IMR-90 (cell line): ENCODE results near the gene FBXO31. TPM values are rescaled to one million over a fixed set of nuclear protein-coding genes. Genes with fewer than 3 reads are reported as not detected.
A peak's percentile ranks its signal among the peaks of the same experiment; 100 is the strongest.

Source experiments
- ATAC-seq: fragments of 200-7000 bp; cut with Tn5 transposase; 2 replicates; pipeline ENCODE4 v1.9.1; 2020; ENCODE audit warnings: low read depth, mild to moderate bottlenecking, moderate library complexity
- BruUV-seq: library from RNA; stranded (reverse); fragments of 400-500 nt; replicated peaks from 2 replicates; lab custom pipeline; 2021; lab: Mats Ljungman, UMichigan
- CTCF ChIA-PET: fragments of 300-600 bp; formaldehyde crosslinking; extraction: SDS; loops from one replicate; lab custom pipeline; 2021; ENCODE audit warnings: antibody characterized with exemption; lab: Yijun Ruan, JAX
- POLR2A ChIA-PET: fragments of 300-600 bp; sonication (Branson Sonifier 250); formaldehyde crosslinking; loops from one replicate; lab custom pipeline; 2022; ENCODE audit warnings: antibody characterized with exemption; ENCODE audit not compliant: unreplicated experiment; lab: Charles Lee
- DNase-seq: peaks from one replicate; pipeline ENCODE4 v3.0.0; 2013
- H2AFZ ChIP-seq: replicated peaks from 2 replicates; pipeline ENCODE3; 2013; ENCODE audit warnings: low read length, mild to moderate bottlenecking; ENCODE audit not compliant: poor library complexity
- H2AK5ac ChIP-seq: 2 replicates; pipeline ENCODE4 v1.6.1; 2013; ENCODE audit warnings: low read depth, low read length, inconsistent platforms
- H2AK9ac ChIP-seq: replicated peaks from 2 replicates; pipeline ENCODE3; 2013; ENCODE audit warnings: mild to moderate bottlenecking, low read depth, low read length, moderate library complexity; ENCODE audit not compliant: poor library complexity
- H2BK120ac ChIP-seq: 2 replicates; pipeline ENCODE4 v1.6.1; 2013; ENCODE audit warnings: low read depth, low read length, inconsistent platforms
- H2BK15ac ChIP-seq: 3 replicates; pipeline ENCODE4 v1.6.1; 2013; ENCODE audit warnings: low read depth, low read length, inconsistent platforms
- H2BK20ac ChIP-seq: 2 replicates; pipeline ENCODE4 v1.6.1; 2013; ENCODE audit warnings: low read depth, mild to moderate bottlenecking, inconsistent platforms, low read length, moderate library complexity
- H2BK5ac ChIP-seq: 2 replicates; pipeline ENCODE4 v1.6.1; 2013; ENCODE audit warnings: mild to moderate bottlenecking, low read depth, low read length, inconsistent platforms; ENCODE audit not compliant: poor library complexity, severe bottlenecking
- H3K14ac ChIP-seq: replicated peaks from 2 replicates; pipeline ENCODE4 v1.6.1; 2013; ENCODE audit warnings: low read depth, low read length, inconsistent platforms
- H3K18ac ChIP-seq: 2 replicates; pipeline ENCODE4 v1.6.1; 2013; ENCODE audit warnings: low read depth, low read length, control low read depth
- H3K23ac ChIP-seq: 2 replicates; pipeline ENCODE4 v1.6.1; 2013; ENCODE audit warnings: low read depth, low read length, inconsistent platforms
- H3K27ac ChIP-seq: 2 replicates; pipeline ENCODE4 v1.5.1; 2013; ENCODE audit warnings: mild to moderate bottlenecking, control low read depth, low read length; ENCODE audit not compliant: insufficient read depth
- H3K27me3 ChIP-seq: 2 replicates; pipeline ENCODE4 v1.6.1; 2013; ENCODE audit warnings: low read length; ENCODE audit not compliant: control insufficient read depth, insufficient read depth
- H3K36me3 ChIP-seq: 2 replicates; pipeline ENCODE4 v1.6.1; 2013; ENCODE audit warnings: low read length, mixed read lengths; ENCODE audit not compliant: control insufficient read depth, insufficient read depth
- H3K4ac ChIP-seq: 2 replicates; pipeline ENCODE4 v1.6.1; 2013; ENCODE audit warnings: low read depth, low read length, inconsistent platforms
- H3K4me1 ChIP-seq: 2 replicates; pipeline ENCODE4 v1.6.1; 2013; ENCODE audit warnings: low read length, mixed read lengths; ENCODE audit not compliant: control insufficient read depth, insufficient read depth
- H3K4me2 ChIP-seq: 2 replicates; pipeline ENCODE4 v1.6.1; 2013; ENCODE audit warnings: low read depth, mild to moderate bottlenecking, control low read depth, low read length, moderate library complexity
- H3K4me3 ChIP-seq: 2 replicates; pipeline ENCODE4 v1.5.1; 2013; ENCODE audit warnings: low read depth, mild to moderate bottlenecking, control low read depth, low read length, moderate library complexity; ENCODE audit not compliant: insufficient read depth
- H3K56ac ChIP-seq: 2 replicates; pipeline ENCODE4 v1.6.1; 2013; ENCODE audit warnings: low read length, inconsistent platforms; ENCODE audit not compliant: insufficient read depth; ENCODE audit errors: extremely low read depth
- H3K79me1 ChIP-seq, 2 experiments: 2 replicates each; pipeline ENCODE4 v1.6.1; 2013; ENCODE audit warnings: low read length in 2 of 2, inconsistent platforms in 1 of 2, low read depth in 1 of 2
- H3K9ac ChIP-seq: 2 replicates; pipeline ENCODE4 v1.6.1; 2013; ENCODE audit warnings: low read depth, low read length, control low read depth
- H3K9me1 ChIP-seq: 2 replicates; pipeline ENCODE4 v1.6.1; 2013; ENCODE audit warnings: low read length, inconsistent platforms; ENCODE audit not compliant: insufficient read depth
- H3K9me3 ChIP-seq: 2 replicates; pipeline ENCODE4 v1.6.1; 2013; ENCODE audit warnings: low read length; ENCODE audit not compliant: control insufficient read depth, insufficient read depth
- H4K20me1 ChIP-seq: 2 replicates; pipeline ENCODE4 v1.6.1; 2013; ENCODE audit warnings: low read length, inconsistent platforms; ENCODE audit not compliant: insufficient read depth
- H4K5ac ChIP-seq: 2 replicates; pipeline ENCODE4 v1.6.1; 2013; ENCODE audit warnings: mild to moderate bottlenecking, low read depth, low read length, control low read depth
- H4K8ac ChIP-seq, 2 experiments: 2 replicates each; pipeline ENCODE4 v1.6.1; 2013; ENCODE audit warnings: low read depth in 2 of 2, low read length in 2 of 2, control low read depth in 1 of 2, inconsistent platforms in 1 of 2
- H4K91ac ChIP-seq: 2 replicates; pipeline ENCODE4 v1.6.1; 2013; ENCODE audit warnings: low read depth, low read length, inconsistent platforms; ENCODE audit not compliant: insufficient read depth
- BHLHE40 ChIP-seq: fragments of 150-350 bp; IDR thresholded peaks from 2 replicates; pipeline ENCODE4 v1.6.1; 2016; ENCODE audit warnings: mild to moderate bottlenecking, low read depth, low read length
- POLR2A ChIP-seq: IDR thresholded peaks from 2 replicates; pipeline ENCODE4 v1.6.1; 2012; ENCODE audit warnings: mild to moderate bottlenecking, low read depth, low read length
- WGBS, 2 experiments: methylation state at CpG; one replicate each; pipeline versions ENCODE4 v1.1.5 to v1.1.7; 2013; ENCODE audit warnings: missing lambda C conversion rate in 2 of 2; ENCODE audit not compliant: insufficient read length in 1 of 2; ENCODE audit errors: extremely low coverage in 2 of 2; 5-methylcytosine and 5-hydroxymethylcytosine counted together
- dilution Hi-C: fragments of 300-500 bp; cut with HindIII; formaldehyde crosslinking; loops from one replicate; pipeline ENCODE4 v1.14.3; 2018; ENCODE audit warnings: low sequenced_read_pairs; ENCODE audit not compliant: unreplicated experiment
- in situ Hi-C: fragments of 300-500 bp; cut with MboI; formaldehyde crosslinking; loops from 3 replicates; pipeline ENCODE4 v1.14.3; 2019; ENCODE audit warnings: low sequenced_read_pairs, inconsistent platforms, mixed read lengths
- intact Hi-C: fragments of 100-400 bp; cut with micrococcal nuclease; formaldehyde crosslinking; loops from 2 replicates; pipeline ENCODE4 v1.10.0; 2022
- polyA plus RNA-seq, 3 experiments: library from polyadenylated mRNA; depleted of rRNA; stranded (reverse); fragments of >200 nt; gene quantifications; 2 replicates each; pipeline ENCODE4 v1.2.3, GENCODE V29; 2012; ENCODE audit warnings: low replicate concordance in 1 of 3
- total RNA-seq: library from RNA; depleted of rRNA; stranded (reverse); fragments of >200 nt; gene quantifications from 2 replicates; pipeline ENCODE4 v1.2.3, GENCODE V29; 2012
- TF ChIP-seq, protein P1 (sequence below): fragments of 150-350 bp; IDR thresholded peaks from 2 replicates; pipeline ENCODE4 v1.6.1; 2017; ENCODE audit warnings: mild to moderate bottlenecking, antibody characterized with exemption, low read length, low read depth

The FBXO31 gene
- total and polyA plus RNA-seq, 2 of the 4 experiments (the other 2 are of a cell fraction) = 10.4 to 16.9 TPM

DNA sequence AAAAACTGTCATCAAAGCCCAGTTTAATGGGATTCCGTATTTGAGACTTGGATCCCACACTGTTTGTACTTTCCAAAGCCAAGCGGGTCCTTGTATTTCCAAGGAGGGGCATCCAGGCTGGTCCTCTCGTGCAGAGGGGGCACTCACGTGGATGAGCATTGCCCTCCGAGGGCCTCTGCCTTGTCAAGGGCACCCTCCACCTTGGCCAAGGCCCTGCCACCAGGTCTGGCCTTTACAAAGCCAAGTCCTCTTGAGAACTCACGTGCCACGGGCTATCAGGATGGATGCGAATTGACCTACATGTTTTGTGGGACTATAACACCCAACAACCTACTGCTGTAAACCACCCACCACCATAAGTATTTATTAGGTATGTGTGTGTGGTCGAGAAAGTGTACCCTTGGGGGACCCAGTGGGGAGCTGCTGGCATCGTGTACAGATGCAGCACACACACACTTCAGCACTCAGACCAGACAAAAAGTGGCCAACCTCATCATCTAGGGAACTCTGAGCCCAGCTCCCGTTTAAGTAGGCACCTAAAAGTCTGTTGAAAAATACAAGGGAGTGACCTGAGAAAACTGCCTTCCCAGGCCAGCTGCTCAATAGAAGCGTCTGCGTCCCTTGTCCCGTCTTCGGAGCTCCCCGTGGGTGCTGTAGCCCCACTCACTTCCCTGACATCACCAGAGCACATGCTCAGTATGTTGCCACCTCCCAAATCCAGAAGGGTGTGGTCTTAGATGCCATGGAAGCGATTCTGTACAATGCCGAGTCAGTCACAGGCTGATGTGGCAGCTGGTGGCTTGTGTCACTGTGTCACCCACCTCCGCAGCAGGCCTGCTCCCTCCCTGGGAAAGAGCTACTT, 21.4 kb upstream of the FBXO31 start:
- ChIA-PET CTCF (interaction anchor here (0.6 to 1.3 kb wide), 2 partner anchors 11 to 165 kb away, joined by 3 read pairs; no protein-coding TSS in a partner anchor), POLR2A (no interaction called here)
- intact Hi-C loops (no loop called here), in situ Hi-C loops (loop anchor here (25.0 kb wide), 1 partner anchor 357 kb away; the partner anchor contains the start of gene KLHDC4), dilution Hi-C loops (no loop called here)
- peaks cover 8% of the 10 kb centered on the region; the same call in 1 of the 2 replicates for H3K9me1 ChIP-seq
- H3K9me3 ChIP-seq = no peaks in the 10 kb centered on the region
- H2AFZ ChIP-seq = peak overlapping the region; percentile 17
- no peak overlapping the region for H2AK9ac ChIP-seq
- H3K9ac ChIP-seq = no peak overlapping the region
- H2AK5ac ChIP-seq = no peak overlapping the region
- no peak overlapping the region for H2BK120ac ChIP-seq
- peaks cover 48% of the 10 kb centered on the region for H3K36me3 ChIP-seq
- H3K4ac ChIP-seq = no peak overlapping the region
- H3K27me3 ChIP-seq = no peaks in the 10 kb centered on the region
- no peak overlapping the region for H4K5ac ChIP-seq
- no peak overlapping the region for H4K8ac ChIP-seq
- TF ChIP-seq, protein P1, sequence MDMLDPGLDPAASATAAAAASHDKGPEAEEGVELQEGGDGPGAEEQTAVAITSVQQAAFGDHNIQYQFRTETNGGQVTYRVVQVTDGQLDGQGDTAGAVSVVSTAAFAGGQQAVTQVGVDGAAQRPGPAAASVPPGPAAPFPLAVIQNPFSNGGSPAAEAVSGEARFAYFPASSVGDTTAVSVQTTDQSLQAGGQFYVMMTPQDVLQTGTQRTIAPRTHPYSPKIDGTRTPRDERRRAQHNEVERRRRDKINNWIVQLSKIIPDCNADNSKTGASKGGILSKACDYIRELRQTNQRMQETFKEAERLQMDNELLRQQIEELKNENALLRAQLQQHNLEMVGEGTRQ = no peak
- TF ChIP-seq POLR2A (0 out of 2 replicates have a peak, but pooled peaks have one; percentile 27), BHLHE40 (no peak)
- 90% methylated on average over 4 of the region's 19 CpGs; no CpG with 5 or more reads in 1 of the 2 experiments for WGBS, 2 experiments
- H3K23ac ChIP-seq = no peak overlapping the region
- BruUV-seq = no TSS peak
- H4K20me1 ChIP-seq = peaks cover 12% of the 10 kb centered on the region; the same call in 1 of the 2 replicates
- no peak overlapping the region for H3K14ac ChIP-seq
- no peak overlapping the region for H2BK20ac ChIP-seq
- H3K4me2 ChIP-seq = no peak overlapping the region
- H3K4me1 ChIP-seq = no peaks in the 10 kb centered on the region
- no peak overlapping the region for H3K18ac ChIP-seq
- no peak overlapping the region for H3K27ac ChIP-seq
- no peak for DNase-seq
- no peak overlapping the region for H3K4me3 ChIP-seq
- H4K91ac ChIP-seq = no peak overlapping the region
- H2BK5ac ChIP-seq = no peak overlapping the region
- ATAC-seq = no peak
- H2BK15ac ChIP-seq = no peak overlapping the region
- no peak overlapping the region for H3K56ac ChIP-seq
- H3K79me1 ChIP-seq = peaks cover 16 to 24% of the 10 kb centered on the region in 2 experiments
